NCI-H345 treated with DMSO at 0.1 percent for 48 hours (cell line): Measurements from ENCODE around the gene AMIGO1.
"Not testable (repeated sequence)": the region's sequence is repeated elsewhere in the genome, so short reads cannot be mapped to it uniquely, and the experiment has no call there.

Experiments used
- DNase-seq: peaks from one replicate; lab custom pipeline; 2025; ENCODE audit not compliant: unreplicated experiment; lab: John Stamatoyannopoulos, UW

The AMIGO1 gene

DNA sequence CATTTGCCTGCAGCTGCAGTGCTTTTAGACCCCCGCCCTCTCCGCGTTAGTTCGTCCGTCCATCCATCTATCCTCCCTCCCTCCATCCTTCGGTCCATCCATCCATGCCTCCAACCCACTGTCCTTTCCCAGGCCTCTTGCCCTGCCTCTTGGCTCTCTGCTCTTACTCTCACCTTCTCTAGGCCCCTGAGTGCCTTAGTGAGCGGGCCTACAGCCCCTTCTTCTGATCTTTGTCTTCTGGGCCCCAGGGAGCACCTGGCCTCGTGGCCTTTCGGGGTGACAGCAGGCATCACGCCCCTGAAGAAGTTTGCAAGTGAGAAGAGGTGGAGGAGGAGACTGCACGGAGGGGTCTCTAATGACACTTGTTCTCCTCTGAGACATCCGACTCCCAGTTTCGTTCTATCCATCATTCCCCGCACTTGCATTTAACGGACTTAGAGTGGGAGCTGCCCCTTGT is 25.0 kb downstream of the AMIGO1 start:
- DNase-seq, result no peak

DNA sequence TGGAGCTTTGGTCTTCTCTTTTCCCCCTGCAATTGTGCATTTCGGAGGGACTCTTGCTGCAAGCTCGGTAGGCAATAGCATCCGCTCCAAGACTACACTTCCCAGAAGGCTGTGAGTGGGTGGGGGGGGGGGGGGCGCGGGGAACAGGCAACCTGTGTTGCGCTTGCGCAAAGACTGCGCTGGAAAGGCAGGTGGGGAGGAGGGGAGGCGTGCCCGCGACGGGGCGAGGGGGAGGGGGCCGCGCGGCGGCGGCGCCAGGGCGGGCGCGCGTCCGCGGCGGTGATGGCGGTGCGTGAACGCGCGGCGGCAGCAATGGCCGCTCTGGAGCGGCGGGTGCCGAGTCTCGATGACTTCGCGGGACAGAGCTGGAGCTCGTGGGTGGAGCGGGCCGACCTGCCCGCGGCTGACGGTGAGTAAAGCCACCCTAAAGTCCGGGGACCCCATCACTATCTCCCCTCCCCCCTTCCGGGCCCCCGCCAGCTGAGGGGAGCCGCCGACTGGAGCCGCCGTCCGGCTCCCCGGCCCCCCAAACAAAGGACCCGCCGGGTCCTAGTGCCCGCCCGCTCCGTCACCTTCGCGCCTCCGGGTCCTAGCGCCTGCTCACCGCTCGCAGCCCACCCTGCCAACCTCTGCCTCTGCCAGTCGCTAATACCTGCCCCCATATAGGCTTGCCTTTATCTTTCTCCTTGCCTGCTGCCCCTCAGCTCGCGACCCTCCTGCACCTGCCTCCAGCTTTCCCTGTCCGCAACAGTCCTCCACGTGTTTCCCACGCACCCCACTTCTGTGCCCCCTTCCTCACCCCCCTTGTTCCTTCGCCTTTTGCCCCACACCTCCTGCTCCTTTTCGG is 25.6 kb downstream of the AMIGO1 start, which contains the start of gene ATXN7L2:
ATXN7L2 (plus strand) TSS at position 234 of the 847 bp plus-strand sequence; CDS start at position 283, 49 bp downstream.
- DNase-seq, result peak; percentile 75

DNA sequence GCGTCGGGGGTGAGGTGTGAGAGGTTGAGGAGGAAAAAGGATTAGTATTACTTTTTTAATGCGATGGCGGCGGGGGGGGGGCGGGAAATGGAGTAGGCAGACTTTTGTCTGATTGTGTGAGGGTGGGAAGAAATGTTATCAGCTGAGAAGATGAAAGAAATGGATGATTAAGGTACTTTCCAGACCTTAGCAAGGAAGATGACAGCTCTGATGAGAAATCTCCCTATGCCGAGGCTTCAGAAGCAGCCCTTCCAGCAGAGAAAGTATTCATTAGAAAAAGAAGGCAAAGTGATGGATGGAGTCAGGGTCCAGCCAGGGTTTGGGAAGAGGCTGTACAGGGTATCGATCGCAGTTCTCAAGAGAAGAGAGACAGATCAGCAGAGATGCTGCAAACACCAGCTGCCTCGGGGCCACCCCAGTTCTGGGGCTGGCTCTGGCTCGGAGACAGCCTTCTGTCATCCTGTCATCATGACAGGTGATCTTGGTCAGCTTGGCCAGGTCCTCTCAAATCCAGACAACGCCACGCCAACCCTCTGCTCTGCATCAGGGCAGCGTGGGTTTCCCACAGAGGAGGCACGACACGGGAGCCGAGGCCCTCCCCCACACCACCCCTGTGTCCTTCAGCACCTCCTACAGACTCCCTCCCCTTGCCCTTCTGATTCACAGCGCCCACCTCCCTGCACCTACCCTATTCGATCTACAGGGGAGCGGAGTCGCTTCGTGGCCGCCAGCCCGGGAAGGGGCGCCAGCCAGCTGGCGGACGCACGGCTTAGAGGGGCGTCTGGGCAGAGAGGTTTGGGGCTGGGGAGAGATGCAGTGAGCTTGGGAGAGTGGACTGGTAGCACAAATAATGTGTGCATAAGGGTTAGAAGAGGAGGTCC is 26.5 kb downstream of the AMIGO1 start:
- no peak for DNase-seq

DNA sequence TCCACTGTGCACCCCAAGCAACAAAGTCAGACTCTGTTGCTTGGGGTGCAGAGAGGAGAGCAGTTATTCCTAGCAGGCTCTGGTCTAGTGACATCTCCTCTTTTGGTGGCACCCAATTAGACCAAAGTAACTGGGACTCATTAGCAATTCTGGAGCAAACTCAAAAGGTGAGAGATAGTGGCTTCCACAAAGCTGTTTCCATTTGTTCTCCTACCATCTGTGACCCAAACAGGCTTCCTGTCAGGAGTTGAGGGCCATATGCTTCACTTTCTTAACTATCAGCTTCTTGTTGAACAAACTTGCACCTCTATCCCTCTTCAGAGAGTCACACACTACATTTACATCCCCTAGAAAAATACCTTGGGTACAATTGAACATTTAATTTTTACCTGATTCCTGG is 27.3 kb downstream of the AMIGO1 start:
- DNase-seq, result no peak

DNA sequence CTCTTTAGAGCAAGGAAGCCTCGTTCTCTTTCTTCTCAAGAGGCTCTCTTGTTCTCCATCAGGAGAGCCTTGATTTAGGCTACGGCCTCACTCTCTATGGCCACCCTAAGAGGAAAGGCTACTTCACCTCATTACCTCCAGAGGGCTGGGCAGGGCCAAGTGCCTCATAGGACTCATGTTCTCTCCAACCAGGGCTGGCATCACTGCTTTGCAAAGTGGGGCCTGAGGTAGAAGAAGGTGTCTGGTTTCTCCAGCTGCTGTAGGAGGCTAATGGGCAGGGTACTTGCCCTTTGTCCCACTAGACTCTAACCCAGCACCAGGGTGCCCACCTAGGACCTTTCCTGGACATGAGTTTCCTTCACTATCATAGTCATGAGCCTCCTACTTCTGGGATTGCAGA is 27.9 kb downstream of the AMIGO1 start:
- no peak for DNase-seq

DNA sequence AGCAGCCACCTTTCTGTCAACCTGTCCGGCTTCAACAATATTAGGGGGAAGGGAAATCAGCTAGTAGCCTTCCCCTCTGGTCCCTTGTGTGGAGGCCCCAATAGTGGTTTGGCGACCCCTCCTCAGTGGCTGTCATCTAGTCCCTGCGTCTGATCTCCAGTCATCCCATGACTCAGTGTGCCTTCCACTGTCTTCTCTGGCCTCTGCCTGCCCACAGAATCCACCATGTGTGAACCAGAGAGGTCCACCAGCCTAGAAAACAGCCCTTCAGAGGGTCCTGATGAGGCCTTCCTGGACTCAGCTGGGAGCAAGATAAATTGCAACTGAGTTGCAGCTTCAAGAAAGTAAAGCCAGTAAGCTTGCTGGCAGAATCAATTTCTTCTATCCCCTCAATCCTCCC is 29.6 kb downstream of the AMIGO1 start:
- DNase-seq, result no peak

DNA sequence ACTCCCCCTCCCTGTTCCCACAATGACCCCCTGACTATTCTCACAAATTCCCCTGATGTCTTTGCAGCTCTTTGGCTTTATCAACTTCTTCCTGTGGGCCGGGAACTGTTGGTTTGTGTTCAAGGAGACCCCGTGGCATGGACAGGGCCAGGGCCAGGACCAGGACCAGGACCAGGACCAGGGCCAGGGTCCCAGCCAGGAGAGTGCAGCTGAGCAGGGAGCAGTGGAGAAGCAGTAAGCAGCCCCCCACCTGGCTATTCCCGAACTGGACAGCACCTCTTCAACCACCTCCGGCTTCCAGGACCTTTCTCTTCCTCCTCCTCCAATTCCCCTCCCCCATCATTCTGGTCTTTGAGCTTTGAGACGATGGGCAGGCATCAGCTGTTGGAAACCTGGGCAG is 30.2 kb downstream of the AMIGO1 start:
- no peak for DNase-seq

DNA sequence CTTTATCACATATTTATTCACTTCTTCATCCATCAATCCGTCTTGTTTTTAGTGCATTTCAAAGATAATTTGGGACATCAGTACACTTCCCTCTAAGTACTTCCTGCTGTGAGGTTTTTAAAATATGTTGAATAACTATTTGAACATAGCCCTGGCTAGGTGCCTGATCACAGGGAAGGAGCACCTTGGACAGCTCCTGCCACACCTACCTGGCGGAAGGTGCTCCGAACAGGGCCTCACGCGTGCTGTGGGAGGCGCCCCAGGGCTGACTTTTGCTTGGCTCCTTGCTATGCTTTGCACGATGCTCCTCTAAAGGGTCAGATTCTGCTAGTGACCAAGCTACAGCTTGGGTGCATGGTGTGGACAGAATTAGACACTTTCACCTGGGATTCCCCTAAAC is 30.7 kb downstream of the AMIGO1 start:
- no peak for DNase-seq

DNA sequence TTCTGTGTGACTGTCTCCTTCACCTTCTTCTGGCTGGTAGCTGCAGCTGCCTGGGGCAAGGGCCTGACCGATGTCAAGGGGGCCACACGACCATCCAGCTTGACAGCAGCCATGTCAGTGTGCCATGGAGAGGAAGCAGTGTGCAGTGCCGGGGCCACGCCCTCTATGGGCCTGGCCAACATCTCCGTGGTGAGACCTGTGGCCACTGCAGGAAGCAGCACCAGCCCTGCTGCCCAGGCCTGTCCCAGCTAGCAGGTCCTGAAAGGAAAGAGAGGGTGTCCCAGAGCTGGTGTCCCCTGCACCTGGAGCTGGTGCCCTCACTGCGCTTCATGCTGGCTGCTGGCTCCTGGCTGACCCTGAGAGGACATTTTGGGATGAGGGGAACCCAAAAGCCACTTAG is 31.7 kb downstream of the AMIGO1 start:
- DNase-seq, result no peak

DNA sequence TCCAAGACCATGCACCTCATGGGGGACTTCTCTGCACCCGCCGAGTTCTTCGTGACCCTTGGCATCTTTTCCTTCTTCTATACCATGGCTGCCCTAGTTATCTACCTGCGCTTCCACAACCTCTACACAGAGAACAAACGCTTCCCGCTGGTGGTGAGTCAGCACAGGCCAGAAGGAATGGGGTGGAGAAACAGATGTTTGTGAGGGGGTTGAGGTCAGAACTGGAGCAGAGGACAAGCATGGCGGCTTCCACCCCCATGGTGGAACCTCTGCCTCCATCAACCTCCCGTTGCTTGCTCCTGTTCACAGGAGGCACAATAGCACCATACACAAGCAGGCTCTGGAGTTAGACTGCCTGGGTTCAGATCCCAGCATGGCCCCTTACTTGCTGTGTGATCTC is 32.7 kb downstream of the AMIGO1 start:
- no peak for DNase-seq

DNA sequence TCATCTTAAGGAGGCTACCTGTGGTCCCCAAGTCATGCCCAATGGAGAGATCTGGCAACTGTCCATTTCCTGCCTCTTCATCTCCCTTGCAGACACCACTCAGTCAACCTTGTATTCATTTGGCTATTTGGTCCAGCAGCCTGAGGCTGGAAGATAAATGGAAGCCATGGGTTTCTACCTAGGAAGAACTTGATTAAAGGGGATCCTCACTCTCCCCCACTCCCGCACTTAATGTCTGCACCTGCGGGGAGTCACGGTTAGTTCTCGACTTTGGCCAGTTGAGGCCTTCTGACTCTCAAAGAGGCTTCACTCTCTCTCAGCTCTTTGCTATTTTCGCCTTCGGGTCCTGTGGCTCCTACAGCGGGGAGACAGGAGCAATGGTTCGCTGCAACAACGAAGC is 34.3 kb downstream of the AMIGO1 start:
- DNase-seq, result no peak

DNA sequence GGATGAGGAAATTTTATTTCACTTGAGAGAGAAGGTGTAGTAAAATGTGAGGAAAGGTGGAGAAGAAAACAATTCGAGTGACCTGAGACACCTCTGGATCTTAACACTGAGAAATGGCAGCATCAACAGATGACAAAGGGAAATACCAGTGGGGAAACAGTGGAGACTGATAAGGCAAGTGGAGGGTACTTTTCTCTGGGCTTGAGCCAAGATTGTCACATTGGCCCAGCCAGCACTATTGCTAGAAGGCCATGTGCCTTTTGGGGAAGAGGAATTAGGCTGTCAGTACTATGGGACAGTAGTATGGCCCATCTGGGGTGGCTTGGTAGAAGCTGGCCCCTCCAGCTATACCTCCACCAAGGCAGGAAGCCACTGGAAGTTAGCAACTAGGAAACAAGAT is 34.8 kb downstream of the AMIGO1 start:
- DNase-seq, result no peak

DNA sequence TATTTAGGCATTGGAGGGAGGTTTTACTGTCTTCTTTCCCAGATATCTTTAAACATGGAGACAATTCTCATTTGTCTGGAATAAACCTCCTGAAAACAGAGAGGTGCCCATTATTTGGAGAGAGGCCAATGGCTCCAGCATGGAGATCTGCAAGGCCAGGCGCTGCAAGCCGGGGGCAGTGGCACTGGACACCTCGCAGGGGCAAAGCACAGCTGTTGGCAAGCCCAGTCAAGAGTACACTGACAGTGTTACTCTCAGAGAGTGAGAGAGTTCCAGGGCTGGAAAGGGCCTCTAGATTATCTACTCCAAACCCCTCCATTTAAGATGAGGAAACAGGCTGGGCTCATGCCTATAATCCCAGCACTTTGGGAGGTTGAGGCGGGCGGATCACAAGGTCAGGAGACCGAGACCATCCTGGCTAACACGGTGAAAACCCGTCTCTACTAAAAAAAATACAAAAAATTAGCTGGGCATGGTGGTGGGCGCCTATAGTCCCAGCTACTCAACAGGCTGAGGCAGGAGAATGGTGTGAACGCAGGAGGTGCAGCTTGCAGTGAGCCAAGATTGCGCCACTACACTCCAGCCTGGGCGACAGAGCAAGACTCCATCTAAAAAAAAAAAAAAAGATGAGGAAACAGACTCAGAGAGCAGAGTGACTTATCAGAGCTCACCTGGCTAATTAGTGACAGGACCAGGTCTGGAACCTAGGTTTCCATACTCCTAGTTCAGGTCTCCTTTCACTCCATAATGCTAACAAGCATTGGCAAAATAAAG is 36.1 kb downstream of the AMIGO1 start:
- not testable (repeated sequence) for DNase-seq

DNA sequence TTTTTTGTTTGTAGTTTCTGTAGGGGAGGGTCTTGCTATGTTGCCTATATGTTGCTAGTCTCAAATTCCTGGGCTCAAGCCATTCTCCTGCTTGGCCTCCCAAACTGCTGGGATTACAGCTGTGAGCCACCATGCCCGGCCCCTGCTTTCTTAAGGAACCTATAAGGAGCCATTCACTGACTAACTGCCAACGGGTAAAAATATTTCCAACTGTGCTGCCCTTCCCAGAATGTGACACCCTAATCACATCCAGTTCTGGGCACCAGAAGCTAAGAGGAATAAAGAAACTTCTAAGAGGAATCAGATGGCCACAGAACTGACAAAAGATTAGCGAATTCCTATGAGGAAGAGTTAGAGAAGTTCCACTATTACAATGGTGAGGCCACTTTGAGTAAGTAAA is 36.7 kb downstream of the AMIGO1 start:
- DNase-seq, result no peak

DNA sequence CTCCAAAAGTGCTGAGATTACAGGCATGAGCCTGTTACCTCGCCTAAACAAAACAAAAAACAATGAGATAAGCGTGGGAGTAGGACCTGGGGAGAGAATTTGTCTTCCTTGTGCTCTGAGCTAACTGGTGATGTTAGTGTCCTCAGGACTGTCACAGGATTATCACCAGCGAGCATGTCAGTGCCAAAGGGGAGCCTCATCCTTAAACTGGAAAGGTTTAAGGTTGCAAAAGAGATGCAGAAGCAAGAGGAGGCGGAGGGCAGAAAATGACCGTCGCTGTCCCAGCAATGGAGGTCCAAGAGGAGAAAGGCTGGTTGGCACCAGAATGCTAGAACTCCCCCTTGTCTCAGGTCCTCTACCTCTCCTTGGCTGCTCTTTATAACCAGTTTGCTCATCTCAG is 39.3 kb downstream of the AMIGO1 start:
- no peak for DNase-seq

DNA sequence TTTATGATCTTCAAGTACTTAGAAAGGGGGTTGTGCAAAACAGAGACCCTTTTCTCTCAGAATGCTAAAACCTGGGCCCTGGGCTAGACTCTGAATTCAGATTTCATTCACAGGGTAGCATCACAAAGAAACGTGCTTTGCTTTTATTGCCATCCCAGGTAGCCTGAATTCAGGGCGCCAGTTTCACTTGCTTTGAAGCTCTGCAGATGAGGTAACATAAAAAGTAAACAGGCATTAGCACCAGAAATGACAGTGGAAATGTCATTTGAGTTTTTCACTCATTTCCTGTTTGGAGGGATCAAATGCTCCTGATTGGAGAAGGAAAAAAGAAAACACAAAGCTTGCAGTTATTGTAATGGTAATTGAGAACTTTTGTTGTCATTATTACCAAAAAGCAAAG is 40.6 kb downstream of the AMIGO1 start:
- DNase-seq, result no peak

DNA sequence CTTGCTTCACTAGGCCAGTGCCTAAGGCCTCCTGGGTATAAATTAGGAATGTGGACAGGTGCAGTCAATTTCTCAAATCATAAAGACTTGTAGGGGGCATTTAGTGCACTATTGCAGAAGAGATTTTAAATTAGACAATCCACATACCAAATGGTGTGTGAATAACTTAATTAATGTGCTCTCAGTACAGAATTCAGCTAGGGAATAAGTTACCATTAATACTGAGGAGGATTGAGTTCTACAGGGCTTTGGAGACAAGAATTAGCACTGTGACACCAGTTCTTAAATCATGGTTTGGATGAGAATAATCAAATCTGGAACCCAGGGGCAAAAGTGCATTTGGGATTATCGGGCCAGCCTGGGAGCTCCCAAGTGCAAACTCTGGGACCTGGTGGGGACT is 41.5 kb downstream of the AMIGO1 start:
- no peak for DNase-seq

DNA sequence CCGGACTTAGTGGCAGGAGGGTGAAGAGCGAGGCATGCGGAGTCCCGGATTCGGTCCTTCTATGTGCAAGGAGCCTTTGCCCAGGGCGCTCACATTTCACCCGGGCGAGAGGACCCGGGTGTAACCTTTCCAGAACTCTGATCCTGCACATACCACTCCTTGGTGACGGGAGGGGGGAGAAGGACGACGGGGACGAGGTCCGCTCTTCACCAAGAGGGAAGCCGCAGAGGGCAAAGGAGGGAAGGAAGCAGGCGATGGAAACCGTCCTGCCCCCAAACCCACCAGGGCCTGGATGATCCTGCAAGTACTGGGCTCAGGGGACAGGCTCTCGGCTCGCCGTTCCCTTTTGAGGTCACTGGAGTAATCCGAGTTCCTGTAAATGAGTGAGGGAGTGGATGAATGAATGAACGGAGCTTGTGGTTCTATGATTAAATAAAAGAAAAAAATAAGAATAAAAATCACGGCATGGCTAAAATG is 42.2 kb downstream of the AMIGO1 start:
- no peak for DNase-seq

DNA sequence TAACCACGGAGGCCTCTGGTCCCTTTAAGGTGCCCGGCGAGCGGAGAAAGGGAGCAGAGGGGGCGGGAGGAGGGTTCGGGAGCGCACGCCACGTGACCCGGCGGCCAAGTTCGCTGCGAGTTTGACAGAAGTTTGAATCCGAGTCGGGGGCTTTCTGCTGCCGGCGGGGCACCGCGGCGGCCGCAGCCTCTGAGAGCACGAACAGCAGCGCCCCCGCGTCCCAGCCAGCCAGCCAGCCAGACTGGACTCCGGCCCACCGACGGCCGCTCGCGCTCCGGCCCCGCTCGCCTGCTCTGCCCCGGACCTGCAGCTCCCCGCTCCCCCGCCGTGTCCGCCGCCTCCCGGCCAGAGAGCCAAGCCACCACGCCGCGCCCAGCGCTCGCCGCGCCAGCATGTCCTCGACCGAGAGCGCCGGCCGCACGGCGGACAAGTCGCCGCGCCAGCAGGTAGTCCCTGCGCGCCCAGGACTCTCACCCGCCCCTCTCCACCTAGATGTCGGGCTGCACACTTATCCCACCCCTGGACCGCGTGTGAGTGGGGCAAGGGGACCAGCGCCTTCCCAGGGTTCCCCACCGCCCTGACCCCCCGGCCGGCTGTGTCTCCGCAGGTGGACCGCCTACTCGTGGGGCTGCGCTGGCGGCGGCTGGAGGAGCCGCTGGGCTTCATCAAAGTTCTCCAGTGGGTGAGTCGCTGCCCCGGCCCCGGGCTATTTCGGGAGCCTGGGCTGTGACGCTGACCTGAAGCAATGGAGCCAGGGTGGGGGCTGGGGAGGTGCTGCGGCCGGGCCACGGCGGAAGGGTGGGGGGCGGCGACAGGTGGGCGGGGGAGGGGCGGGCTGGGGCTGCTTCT is 42.9 kb downstream of the AMIGO1 start, which contains the start of gene SYPL2:
SYPL2 (plus strand) TSS at position 95 of the 849 bp plus-strand sequence; CDS start at position 393, 298 bp downstream.
- no peak for DNase-seq

DNA sequence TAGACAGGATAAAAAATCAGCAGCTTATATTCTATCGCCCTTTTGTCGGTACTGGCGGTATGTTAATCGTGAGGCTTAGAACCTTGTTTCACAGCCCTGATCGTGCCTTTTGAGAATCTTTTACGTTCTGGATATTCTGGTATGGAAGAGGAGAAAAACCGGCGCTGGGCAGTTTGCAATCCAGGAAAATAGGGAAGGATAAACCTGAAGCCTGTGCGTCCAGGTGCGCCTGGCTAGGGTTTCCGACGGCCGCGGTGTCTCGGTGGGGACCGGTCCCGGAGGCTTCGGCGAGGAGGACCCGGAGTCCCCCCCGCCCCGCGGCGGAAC is 43.4 kb downstream of the AMIGO1 start:
- no peak for DNase-seq
